GM11168 (cell line): Measurements from ENCODE around the gene VPS35L.
"Not testable (repeated sequence)": the region's sequence is repeated elsewhere in the genome, so short reads cannot be mapped to it uniquely, and the experiment has no call there.

Source experiments
- in situ Hi-C: fragments of 300-500 bp; cut with MboI; formaldehyde crosslinking; loops from one replicate; pipeline ENCODE4 v1.12.0; 2022; ENCODE audit warnings: low sequenced_read_pairs; ENCODE audit not compliant: unreplicated experiment

Gene VPS35L

DNA sequence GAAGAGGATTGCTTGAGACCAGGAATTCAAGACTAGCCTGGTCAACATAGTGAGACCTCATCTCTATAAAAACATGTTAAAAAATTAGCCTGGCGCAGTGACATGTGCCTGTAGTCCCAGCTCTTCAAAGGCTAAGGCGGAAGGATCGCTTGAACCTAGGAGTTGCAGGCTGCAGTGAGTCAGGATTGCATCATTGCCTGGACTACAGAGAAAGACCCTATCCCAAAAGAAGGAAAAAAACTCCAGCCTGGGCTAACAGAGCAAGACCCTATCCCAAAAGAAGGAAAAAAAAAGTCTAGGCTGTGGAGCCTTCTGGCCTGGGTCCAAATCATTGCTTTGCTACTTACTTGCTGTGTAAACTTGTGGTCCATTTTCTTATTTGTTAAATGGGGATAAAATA is 26.8 kb upstream of the VPS35L start:
- in situ Hi-C loops, result no loop called here

DNA sequence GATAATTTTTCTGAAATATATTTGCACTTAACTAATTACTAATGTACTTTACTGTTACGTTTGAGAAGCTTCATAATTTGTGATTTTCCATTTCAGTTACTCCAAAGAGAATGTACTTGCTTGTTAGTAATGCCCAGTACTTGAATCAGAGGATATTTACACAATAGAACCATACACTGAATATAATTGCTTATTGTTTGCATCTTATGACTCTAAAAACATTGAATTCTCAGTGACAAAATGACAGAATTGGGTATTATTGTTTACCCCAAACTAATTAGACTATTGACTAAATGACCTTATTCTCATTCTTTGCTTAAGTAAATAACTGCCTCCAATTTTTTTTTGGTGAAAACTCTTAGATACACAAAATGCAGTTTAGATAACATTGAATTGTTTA is 22.9 kb upstream of the VPS35L start:
- in situ Hi-C loops, result no loop called here

DNA sequence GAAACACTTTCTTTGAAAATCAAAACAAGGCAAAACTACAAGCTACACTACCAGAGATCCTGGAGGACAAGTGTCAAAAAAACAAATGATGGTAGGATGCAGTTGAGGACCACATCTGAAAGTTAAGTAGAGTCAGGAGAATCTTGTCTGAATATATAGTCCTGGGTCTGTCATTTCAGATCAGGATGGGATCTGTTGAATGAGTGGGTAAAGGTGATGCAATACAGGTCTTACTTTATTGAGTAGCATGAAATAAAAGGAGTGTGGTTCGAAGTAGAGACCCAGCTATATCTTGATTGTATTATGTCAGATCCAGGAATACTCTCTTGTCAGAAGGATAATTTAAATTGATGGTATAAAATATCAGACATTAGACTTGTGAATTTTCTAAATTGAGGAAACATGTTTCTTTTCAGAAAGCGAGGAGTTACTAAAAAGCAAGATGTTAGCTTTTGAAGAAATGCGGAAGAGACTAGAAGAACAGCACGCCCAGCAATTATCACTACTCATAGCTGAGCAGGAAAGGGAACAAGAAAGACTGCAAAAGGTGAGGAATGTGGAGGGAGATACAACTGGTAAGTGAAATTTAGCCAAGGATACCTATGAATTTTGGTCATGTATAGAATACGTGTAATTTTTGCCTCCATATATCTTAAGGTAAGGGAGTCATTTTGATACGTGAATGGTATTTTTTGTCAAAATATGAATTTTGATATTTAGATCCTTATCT is 15.1 kb upstream of the VPS35L start:
- in situ Hi-C loops, result no loop called here

DNA sequence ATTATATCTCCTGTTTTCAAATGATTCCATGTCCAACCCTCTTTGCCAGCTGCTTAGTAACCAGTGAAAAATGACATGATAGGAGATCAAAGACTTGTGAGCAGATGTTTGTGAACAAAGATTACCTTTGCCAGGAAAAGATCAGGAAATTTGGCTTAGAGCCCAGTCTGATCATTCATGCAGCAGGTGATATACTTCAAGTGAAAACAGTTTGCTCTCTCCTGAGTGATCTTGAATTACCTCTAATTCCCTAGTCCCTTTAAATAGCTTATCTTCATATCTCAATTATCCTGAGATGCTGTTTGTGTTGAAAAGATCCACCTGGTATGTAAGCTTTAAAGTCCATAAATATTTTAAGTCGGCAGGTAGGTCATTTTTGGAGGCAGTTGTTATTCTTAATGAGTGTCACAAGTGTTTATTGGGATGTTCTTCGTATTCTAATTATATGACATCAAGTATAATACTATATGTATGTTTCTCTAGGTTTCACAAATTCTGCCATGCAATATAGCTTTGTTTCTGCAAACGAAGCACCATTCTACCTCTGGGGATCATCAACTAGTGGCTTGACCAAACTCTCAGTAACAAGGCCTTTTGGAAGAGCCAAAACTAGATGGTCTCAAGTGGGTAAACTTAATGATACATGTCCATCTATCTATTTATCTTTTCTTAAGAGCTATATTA is 13.2 kb upstream of the VPS35L start:
- in situ Hi-C loops, result no loop called here

DNA sequence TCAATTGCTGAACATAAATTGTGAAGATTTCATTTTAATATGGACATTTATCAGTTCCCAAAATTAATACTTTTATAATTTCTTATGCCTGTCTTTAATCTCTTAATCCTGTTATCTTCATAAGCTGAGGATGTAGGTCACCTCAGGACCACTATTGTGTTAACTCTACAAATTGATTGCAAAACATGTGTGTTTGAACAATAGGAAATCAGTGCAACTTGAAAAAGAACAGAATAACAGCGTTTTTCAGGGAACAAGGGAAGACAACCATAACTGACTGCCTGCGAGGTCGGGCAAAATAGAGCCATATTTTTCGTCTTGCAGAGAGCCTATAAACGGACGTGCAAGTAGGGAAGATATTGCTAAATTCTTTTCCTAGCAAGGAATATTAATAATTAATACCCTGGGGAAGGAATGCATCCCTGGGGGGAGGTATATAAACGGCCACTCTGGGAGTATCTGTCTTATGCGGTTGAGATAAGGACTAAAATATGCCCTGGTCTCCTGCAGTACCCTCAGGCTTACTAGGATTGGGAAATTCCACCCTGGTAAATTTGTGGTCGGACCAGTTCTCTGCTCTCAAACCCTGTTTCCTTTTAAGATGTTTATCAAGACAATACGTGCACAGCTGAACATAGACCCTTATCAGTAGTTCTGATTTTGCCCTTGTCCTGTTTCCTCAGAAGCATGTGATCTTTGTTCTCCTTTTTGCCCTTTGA is 12.1 kb upstream of the VPS35L start:
- in situ Hi-C loops, result not testable (repeated sequence)

DNA sequence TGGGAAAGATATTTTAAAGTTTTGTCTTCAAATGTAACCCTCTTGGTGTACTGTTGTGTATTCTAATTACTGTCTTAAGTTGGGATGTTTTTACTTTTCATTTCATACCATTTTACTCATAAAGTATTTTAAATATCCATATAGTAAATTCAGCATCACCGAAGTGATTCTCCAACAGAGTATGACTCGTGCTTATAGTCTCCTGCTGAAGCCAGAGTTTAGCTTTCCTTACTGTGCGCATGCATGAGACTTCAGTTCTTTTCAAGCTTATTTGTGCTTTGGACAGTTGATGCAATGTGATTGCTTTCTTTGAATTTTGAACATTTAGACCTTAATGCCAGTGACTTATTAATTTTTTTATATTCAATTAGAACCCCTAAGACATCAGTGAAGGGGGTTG is 7.4 kb upstream of the VPS35L start:
- in situ Hi-C loops, result no loop called here

DNA sequence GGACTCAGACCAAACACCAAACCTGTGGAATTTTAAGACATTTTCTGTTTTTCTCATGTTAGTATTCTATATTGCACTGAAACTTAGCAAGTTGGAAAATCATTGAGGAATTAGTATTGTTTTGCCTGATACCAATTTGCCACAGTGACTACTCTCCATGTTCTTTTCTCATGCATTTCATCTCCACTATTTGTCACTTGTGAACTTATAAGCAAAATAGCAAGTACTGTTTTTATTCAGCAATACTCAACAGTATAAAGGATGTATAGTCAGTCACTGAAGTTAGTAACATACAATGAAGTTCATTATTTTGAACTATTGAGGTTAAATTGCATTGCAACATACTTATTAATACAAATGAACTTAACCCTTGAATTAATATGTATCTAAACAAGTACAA is 5.8 kb upstream of the VPS35L start:
- in situ Hi-C loops, result no loop called here

DNA sequence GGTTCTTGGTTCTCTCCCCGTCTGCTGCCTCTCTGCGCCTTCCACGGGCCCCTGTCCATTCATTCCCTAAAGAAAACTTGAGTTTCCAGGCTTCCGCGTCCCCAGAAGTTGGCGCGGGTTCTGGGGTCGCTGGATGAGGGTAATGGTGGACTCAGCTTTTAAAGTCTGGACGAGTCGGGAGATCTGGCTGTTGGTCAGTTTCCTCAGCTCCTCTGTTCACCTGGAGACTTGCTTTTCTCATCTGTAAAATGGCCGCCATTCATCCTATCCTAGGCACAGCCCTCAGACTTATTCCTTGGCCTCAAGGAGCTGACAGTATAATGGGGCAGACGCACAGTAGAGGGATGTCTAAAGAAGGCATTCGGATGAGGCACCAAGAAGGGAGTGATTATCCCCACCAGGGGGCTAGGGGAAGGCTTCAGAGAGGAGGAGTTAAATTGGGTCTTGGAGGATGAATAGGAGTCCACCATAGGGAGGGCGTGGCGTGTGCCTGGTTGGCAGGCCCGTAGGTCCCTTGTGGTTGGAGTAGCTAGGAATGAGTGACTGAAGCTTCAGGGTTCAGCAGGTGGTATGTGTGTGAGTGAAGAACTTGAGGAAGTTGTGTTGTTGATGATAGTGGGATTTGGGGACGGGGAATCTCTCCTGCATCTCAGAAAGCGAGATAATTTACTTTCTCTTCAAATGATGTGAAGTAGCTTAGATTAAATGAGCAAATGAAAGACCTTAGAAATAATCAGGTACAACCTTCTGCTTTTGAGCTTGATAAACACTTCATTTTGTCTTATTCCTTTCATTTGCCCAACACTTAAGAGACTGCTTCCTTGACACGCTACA is 652 bp downstream of the VPS35L start:
- in situ Hi-C loops, result no loop called here

DNA sequence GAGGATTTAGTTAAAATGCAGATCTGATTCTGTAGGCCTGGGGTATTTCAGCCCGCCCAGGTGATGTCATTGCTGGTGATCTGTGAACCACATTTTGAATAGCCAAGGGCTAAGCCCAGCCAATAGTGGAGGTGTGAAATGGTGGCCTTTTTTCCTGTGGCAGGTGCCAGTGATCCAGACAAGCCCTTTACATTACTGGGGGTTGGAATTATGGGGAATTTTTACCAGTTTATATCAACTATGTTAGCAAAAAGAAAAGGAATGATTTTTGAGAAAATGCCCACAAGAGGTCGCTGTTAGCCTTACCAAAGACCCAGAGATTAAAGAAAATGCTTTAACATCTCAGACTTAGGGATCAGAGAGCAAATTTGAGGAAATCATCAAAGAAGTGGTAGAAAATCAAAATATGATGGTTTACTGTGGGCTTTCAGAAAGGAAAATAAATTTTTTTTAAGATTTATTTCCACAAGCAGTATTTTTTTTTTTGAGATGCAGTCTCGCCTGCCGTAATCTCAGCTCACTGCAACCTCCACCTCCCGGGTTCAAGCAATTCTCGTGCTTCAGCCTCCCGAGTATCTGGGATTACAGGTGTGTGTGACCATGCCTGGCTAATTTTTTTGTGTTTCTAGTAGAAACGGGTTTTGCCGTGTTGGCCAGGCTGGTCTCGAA is 3.9 kb downstream of the VPS35L start:
- in situ Hi-C loops, result no loop called here

DNA sequence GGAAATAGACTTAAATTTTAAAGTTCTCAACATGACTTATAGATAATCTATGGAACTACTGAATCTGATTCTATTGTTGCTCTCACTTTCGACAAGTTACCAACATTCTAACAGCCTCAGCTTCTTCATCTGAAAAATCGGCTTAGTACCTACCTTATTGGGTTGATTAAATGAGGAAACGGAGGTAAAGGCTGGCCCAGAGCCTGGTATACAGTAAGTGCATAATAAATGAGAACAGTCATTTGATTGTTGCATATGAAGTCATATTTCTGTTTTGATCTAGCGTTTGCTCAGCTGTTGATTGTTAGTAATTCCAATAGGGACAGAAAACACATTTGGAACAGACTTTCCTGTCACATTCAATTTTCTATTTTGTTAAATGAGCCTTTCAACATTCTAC is 4.6 kb downstream of the VPS35L start:
- in situ Hi-C loops, result no loop called here

DNA sequence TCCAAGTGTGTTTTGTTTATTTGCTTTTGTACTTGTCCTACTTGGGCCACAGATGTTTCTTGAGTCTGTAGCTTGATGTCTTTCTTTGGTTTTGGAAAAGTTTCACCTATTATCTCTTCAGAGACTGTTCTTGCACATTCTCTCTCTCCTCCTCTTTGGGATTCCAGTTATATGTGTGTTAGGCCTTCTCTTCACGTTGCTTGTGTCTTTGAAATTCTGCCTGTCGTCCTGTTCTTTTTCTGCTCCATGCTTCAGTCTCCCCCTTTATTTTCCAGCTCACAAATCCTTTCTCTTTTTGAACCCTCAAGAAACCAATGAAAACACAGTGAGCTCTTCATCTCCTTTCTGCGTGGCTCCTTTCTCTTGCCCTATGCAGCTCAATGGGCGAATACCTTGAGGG is 7.9 kb downstream of the VPS35L start:
- in situ Hi-C loops, result no loop called here

DNA sequence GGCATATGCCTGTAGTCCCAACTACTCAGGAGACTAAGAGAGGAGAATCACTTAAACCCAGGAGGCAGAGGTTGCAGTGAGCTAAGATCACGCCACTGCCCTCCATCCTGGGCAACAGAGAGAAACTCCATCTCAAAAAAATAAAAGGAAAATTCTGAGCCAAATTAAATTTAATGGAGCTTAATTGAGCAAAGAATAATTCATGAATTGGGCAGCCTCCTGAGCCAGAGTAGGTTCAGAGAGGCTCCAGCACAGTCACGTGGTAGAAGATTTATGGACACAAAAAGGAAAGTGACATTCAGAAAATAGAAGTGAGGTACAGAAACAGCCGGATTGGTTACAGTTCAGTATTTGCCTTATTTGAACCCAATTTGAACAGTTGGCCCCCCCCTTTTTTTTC is 10.9 kb downstream of the VPS35L start:
- in situ Hi-C loops, result no loop called here

DNA sequence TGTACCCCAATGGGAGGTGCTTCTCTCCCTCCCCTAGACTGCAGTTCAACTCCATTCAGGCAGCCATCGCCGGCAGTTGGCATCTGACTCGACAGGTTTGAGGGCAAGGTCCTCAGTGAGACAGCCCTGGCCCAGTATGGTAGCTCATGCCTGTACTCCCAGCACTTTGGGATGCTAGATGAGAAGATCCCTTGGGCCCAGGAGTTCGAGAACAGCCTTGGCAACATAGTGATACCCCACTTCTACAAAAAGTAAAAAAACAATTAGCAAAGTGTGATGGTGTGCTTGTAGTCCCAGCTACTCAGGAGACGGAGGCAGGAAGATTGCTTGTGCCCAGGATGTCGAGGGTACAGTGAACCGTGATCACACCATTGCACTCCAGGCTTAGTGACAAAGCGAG is 12.1 kb downstream of the VPS35L start:
- in situ Hi-C loops, result no loop called here

DNA sequence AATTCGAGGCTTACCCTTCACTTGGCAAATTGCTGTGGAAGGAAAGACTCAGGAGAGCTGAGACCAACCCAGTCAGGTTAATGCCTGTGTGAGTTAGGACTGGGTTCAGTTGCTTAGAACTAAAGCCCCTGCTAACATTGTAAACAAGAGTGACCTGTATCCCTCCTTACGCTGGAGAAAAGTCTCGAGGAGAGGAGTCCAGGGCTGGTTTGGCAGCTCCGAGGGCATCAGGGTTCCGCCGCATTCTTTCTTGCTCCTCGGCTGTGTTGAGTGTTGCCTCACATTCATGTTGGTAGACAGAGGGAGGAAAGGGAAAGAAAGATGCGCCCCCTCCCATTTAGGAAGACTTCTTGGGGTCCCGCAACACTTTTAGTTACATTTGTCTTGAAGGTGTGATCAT is 18.5 kb downstream of the VPS35L start:
- in situ Hi-C loops, result loop anchor here (10.0 kb wide), 1 partner anchor 311 kb away; the partner anchor contains the start of gene GPRC5B

DNA sequence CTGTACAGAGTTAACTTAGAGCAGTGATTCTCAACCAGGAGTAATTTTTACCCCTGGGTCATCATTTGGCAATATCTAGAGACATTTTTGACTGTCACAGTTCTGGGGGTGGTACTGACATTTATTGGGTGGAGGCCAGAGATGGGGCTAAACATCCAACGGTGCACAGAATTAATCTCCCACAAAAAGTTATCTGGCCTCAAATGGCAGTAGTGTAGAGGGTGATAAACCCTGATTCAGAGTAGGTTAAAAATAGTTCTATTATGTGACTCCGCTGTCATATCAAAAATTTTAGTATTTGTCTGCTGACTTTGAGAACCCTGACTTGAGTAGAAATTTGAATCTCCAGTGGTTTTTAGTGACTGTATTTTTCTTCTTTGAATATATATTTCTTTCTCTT is 19.1 kb downstream of the VPS35L start:
- in situ Hi-C loops, result loop anchor here (10.0 kb wide), 1 partner anchor 310 kb away; the partner anchor contains the start of gene GPRC5B

DNA sequence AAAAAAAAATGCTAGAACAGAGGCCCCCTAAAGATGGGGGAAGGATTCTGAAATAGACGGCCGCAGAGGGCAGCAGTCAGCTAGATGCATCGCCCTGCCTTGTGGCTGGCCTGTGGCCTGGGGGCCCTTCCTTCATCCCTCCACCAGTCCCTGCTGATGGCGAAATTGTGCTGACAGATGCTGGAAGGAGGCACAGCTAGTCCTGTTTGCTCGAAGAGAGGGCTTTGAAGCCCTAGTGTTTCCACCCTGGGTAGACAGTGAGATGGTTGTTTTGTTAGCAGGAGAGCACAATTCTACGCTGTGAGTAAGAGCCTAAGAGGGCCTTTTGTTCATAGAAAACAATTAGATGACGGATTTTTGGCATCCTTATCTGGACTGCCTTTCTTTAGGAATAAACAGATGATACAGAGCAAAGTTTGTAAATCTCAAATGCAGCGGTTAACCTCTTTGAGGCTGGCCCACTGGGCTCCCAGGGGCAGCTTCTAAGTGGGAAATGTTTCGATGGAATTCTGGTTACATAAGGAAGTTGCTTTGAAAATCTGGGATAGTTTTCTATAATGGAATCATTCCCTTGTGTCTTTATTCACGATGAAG is 23.0 kb downstream of the VPS35L start:
- in situ Hi-C loops, result loop anchor here (10.0 kb wide), 1 partner anchor 306 kb away; the partner anchor contains the start of gene GPRC5B

DNA sequence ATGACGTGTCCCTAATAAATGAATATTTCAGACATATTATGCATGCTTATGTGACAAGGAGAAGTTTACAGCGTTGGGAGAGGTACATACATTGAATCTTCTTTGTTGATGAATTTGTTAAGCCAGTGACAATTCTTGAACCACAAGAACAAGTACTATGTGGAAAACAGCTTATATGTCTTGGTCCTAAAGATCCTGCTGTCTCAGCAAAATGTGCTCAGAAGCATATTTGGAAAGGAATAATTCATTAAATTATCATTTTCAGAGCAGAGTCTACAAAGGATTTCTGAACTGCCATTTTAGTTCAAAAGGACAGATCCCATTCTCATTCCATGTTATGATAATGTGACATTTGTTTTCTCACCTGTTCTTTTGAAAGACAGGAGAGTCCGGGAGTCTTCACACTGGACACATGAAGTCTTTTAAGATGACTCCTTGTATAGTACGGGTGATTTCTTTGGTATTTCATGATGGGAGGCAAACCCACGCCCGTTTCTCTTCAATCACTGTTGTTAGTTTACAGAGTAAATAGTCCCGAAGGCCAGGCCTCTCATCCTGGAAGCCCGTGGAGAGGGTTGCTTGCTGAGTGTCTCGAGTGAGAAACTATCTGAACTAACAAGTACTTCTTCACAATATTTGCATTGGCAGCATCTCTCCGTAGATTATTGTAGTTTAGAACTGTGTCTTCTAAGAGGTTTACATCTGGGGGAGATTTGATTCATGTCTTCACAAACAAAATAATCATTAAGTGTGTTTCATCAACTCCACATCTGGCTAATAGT is 26.7 kb downstream of the VPS35L start:
- in situ Hi-C loops, result no loop called here

DNA sequence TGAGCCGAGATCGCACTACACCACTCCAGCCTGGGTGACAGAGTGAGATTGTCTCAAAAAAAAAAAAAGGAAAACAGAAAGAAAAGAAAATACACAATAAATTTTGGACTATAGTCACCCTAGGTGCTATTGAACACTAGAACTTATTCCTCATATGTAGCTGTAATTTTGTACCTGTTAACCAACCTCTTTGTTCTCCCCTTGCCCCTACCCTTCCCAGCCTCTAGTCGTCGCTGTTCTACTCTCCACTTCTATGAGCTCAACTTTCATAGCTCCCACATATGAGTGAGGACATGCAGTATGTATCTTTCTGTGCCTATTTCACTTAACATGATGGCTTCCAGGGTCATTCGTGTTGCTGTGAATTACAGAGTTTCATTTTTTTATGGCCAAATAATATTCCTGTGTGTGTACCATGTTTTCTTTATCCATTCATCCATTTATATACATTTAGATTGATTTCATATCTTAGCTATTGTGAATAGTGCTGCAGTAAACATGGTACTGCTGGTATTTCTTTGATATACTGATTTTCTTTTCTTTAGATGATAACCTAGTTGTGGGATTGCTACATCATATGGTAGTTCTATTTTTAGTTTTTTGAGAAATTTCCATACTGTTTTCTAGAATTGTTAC is 28.3 kb downstream of the VPS35L start:
- in situ Hi-C loops, result no loop called here
